Amniotic epithelial cell (primary cell): ENCODE data around the gene JADE1.

Experiments
- DNase-seq: peaks from one replicate; pipeline ENCODE4 v3.0.0-alpha.2; 2010; ENCODE audit warnings: low read depth

The JADE1 gene

GRCh38 chr4:128876200-128876599 lies 66.7 kb downstream of the JADE1 start:
- DNase-seq = no peak

GRCh38 chr4:128877934-128878333 lies 68.4 kb downstream of the JADE1 start:
- DNase-seq = no peak

GRCh38 chr4:128879283-128879682 lies 69.8 kb downstream of the JADE1 start:
- DNase-seq = no peak

GRCh38 chr4:128879971-128880370 lies 70.5 kb downstream of the JADE1 start:
- DNase-seq = no peak

GRCh38 chr4:128880662-128881061 lies 71.2 kb downstream of the JADE1 start:
- peak; percentile 59 for DNase-seq

GRCh38 chr4:128904821-128905220 lies 95.3 kb downstream of the JADE1 start:
- no peak for DNase-seq

GRCh38 chr4:128906581-128906980 lies 97.1 kb downstream of the JADE1 start:
- no peak for DNase-seq

- DNase-seq = no peak
Measured at GRCh38 chr4:128907981-128908380, 98.5 kb downstream of the JADE1 start.

- peak; percentile 10 for DNase-seq
Measured at GRCh38 chr4:128908735-128909134, 99.2 kb downstream of the JADE1 start.

GRCh38 chr4:128913228-128913627 lies 103.7 kb downstream of the JADE1 start:
- no peak for DNase-seq

- no peak for DNase-seq
Measured at GRCh38 chr4:128915544-128915943, 106.0 kb downstream of the JADE1 start.

GRCh38 chr4:128916832-128917231 lies 107.3 kb downstream of the JADE1 start:
- DNase-seq = no peak

- no peak for DNase-seq
Measured at GRCh38 chr4:128917781-128918180, 108.3 kb downstream of the JADE1 start.

GRCh38 chr4:128921954-128922353 lies 112.5 kb downstream of the JADE1 start:
- DNase-seq = no peak
